ENCODE measurements around the gene CCER1.

GRCh38 chr12:90953956-90954421, 987 bp downstream of the CCER1 start:
- TF ChIP-seq CTCF (IDR thresholded peaks at IDR 0.05) (peak in 6 of 12 donors; percentile 9 to 35 (median 22)), POLR2A (IDR thresholded peaks at IDR 0.05) (no peak)

Measured in heart left ventricle (tissue), 13 donors.